ENCODE results near the gene THAP6. TPM values are rescaled to one million over a fixed set of nuclear protein-coding genes. Genes with fewer than 3 reads are reported as not detected.

THAP6 gene
- total and polyA plus RNA-seq, 9 donors, result 10.5 to 16.6 (median 12.8) TPM

DNA sequence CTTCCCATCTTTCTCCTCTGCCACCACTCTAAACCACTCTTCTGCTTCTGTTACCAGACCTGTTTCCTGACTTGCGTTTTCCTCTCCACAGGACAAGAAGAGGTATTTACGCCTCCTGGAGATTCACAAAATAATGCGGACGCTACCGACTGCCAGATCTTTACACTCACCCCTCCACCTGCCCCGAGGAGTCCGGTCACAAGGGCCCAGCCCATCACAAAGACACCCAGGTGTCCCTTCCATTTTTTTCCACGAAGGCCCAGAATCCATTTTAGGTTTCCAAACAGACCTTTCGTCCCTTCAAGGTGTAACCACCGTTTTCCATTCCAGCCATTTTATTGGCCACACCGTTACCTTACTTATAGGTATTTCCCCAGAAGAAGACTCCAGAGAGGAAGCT, 49.8 kb downstream of the THAP6 start:
- Histone ChIP-seq H3K4me3 (ENCODE audit: low read length) (no peak overlapping the region), H3K9me3 (replicated peaks; ENCODE audit: control insufficient read depth, low read depth, low read length) (no peaks in the 10 kb centered on the region), H3K27me3 (ENCODE audit: control insufficient read depth, insufficient read depth, low read length) (no peaks in the 10 kb centered on the region), H3K36me3 (ENCODE audit: control insufficient read depth, insufficient read depth, low read length) (no peaks in the 10 kb centered on the region), H3K4me1 (ENCODE audit: control insufficient read depth, insufficient read depth, low read length) (no peaks in the 10 kb centered on the region), H3K27ac (ENCODE audit: low read length) (no peak overlapping the region)
- WGBS (ENCODE audit: insufficient coverage), result 72% methylated on average over 8 of the region's 11 CpGs
- no peak for DNase-seq

DNA sequence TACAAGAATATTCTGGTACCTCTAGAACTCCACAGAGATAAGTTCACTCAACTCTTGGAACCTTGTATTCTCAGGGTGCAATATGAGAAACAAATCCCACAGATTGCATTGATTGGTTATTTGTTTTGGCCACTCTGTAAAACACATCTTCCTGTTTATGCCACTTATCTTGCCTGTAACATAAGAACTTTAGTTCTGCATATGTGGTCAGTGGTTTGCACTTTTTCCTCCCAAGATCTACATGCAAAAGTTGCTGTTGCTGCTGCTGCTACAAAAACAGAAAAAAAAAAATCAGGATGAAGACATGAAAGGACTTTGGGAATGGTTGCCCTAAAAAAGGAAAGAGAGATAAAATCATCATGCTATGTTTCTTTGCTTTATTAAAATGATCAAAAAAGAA, 51.2 kb downstream of the THAP6 start:
- Histone ChIP-seq H3K9me3 (replicated peaks; ENCODE audit: control insufficient read depth, low read depth, low read length) (no peaks in the 10 kb centered on the region), H3K4me1 (ENCODE audit: control insufficient read depth, insufficient read depth, low read length) (no peaks in the 10 kb centered on the region), H3K27ac (ENCODE audit: low read length) (no peak overlapping the region), H3K36me3 (ENCODE audit: control insufficient read depth, insufficient read depth, low read length) (no peaks in the 10 kb centered on the region), H3K27me3 (ENCODE audit: control insufficient read depth, insufficient read depth, low read length) (no peaks in the 10 kb centered on the region), H3K4me3 (ENCODE audit: low read length) (no peak overlapping the region)
- DNase-seq, result no peak

DNA sequence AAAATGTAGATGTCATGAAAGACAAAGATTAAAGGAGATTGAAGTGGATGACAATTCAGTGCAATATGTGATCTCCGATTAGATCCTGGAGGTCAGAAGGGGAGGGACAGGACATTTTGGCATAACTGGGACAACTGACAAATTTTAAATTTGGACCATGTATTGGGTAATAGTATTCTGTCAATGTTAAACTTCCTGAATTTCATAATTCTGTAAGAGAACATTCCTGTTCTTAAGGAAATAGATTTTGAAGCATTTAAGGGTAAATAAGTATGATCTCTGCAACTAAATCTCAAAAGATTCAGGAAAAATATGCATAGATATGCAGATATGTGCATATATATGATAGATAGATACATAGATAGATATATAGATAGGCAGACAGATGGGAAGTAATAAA, 52.6 kb downstream of the THAP6 start:
- Histone ChIP-seq H3K27ac (ENCODE audit: low read length) (no peak overlapping the region), H3K4me1 (ENCODE audit: control insufficient read depth, insufficient read depth, low read length) (no peaks in the 10 kb centered on the region), H3K36me3 (ENCODE audit: control insufficient read depth, insufficient read depth, low read length) (no peaks in the 10 kb centered on the region), H3K4me3 (ENCODE audit: low read length) (no peak overlapping the region), H3K27me3 (ENCODE audit: control insufficient read depth, insufficient read depth, low read length) (no peaks in the 10 kb centered on the region), H3K9me3 (replicated peaks; ENCODE audit: control insufficient read depth, low read depth, low read length) (no peaks in the 10 kb centered on the region)
- WGBS (ENCODE audit: insufficient coverage), result 86% methylated on average over 1 of the region's 1 CpG
- DNase-seq, result no peak

DNA sequence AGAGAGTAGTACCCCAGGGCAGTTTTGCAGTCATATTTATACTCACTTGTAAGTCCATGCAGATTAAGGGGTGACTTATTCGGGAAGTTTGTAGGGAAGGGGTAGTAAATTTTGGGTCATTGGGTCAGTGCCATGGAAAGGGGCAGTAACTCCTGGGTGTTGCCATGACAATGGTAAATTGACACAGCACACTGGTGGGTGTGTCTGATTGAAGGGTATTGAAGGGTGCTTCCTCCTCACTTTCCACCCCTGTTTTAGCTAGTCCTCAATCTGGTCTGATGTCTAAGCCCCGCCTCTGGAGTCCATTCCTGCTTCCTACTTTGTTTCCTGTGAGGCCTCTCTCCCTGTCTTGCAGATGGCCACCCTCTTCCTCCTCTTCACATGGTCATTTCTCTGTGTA, 53.5 kb downstream of the THAP6 start:
- DNase-seq, result no peak
- Histone ChIP-seq H3K27me3 (ENCODE audit: control insufficient read depth, insufficient read depth, low read length) (no peaks in the 10 kb centered on the region), H3K4me3 (ENCODE audit: low read length) (no peak overlapping the region), H3K9me3 (replicated peaks; ENCODE audit: control insufficient read depth, low read depth, low read length) (no peaks in the 10 kb centered on the region), H3K27ac (ENCODE audit: low read length) (no peak overlapping the region), H3K36me3 (ENCODE audit: control insufficient read depth, insufficient read depth, low read length) (no peaks in the 10 kb centered on the region), H3K4me1 (ENCODE audit: control insufficient read depth, insufficient read depth, low read length) (no peaks in the 10 kb centered on the region)
- 79% methylated on average over 2 of the region's 2 CpGs for WGBS (ENCODE audit: insufficient coverage)

Other genes starting within 250 kb of the THAP6 start
- gene RCHY1, start 70 bp upstream of the THAP6 start, total RNA-seq, result 19.2 TPM
- gene RCHY1, start 70 bp upstream of the THAP6 start, polyA plus RNA-seq (ENCODE audit: insufficient read depth in 1 of 8, insufficient read length in 8 of 8, low replicate concordance in 1 of 8), result 10 to 100 TPM; 23.7 to 34.1 (median 27.7) TPM
- not detected for gene ODAPH, start 41.6 kb downstream of the THAP6 start, total RNA-seq
- gene ODAPH, start 41.6 kb downstream of the THAP6 start, polyA plus RNA-seq (ENCODE audit: insufficient read depth in 1 of 8, insufficient read length in 8 of 8, low replicate concordance in 1 of 8), result under 1 TPM in 2 of 8 donors, not detected in 6; 0.18 to 0.22 TPM
- gene CDKL2, start 116.1 kb downstream of the THAP6 start, total RNA-seq, result 0.22 TPM
- under 1 TPM; 0.08 to 0.26 (median 0.15) TPM for gene CDKL2, start 116.1 kb downstream of the THAP6 start, polyA plus RNA-seq (ENCODE audit: insufficient read depth in 1 of 8, insufficient read length in 8 of 8, low replicate concordance in 1 of 8)
- 116 TPM for gene G3BP2, start 158.9 kb downstream of the THAP6 start, total RNA-seq
- 100 to 1,000 TPM in 7 of 8 donors, 10 to 100 TPM in 1; 97.7 to 180 (median 161) TPM for gene G3BP2, start 158.9 kb downstream of the THAP6 start, polyA plus RNA-seq (ENCODE audit: insufficient read depth in 1 of 8, insufficient read length in 8 of 8, low replicate concordance in 1 of 8)
- 187 TPM for gene USO1, start 210.1 kb downstream of the THAP6 start, total RNA-seq
- 100 to 1,000 TPM; 145 to 209 (median 174) TPM for gene USO1, start 210.1 kb downstream of the THAP6 start, polyA plus RNA-seq (ENCODE audit: insufficient read depth in 1 of 8, insufficient read length in 8 of 8, low replicate concordance in 1 of 8)

All from muscle of leg (tissue), 11 donors.